Fibroblast of pulmonary artery (primary cell): ENCODE data around the gene LEFTY1.

ENCODE experiments used
- DNase-seq: peaks from one replicate; pipeline ENCODE4 v3.0.0-alpha.2; 2010; ENCODE audit warnings: low read depth
- H3K4me3 ChIP-seq: replicated peaks from 2 replicates; pipeline ENCODE4 v1.5.1; 2011; ENCODE audit warnings: low read depth, mild to moderate bottlenecking, control low read depth, low read length, moderate library complexity
- CTCF ChIP-seq: IDR thresholded peaks from 2 replicates; pipeline ENCODE4 v1.5.1; 2011; ENCODE audit warnings: mild to moderate bottlenecking, control low read depth, low read length, inconsistent platforms; ENCODE audit errors: missing control alignments

Gene LEFTY1

DNA sequence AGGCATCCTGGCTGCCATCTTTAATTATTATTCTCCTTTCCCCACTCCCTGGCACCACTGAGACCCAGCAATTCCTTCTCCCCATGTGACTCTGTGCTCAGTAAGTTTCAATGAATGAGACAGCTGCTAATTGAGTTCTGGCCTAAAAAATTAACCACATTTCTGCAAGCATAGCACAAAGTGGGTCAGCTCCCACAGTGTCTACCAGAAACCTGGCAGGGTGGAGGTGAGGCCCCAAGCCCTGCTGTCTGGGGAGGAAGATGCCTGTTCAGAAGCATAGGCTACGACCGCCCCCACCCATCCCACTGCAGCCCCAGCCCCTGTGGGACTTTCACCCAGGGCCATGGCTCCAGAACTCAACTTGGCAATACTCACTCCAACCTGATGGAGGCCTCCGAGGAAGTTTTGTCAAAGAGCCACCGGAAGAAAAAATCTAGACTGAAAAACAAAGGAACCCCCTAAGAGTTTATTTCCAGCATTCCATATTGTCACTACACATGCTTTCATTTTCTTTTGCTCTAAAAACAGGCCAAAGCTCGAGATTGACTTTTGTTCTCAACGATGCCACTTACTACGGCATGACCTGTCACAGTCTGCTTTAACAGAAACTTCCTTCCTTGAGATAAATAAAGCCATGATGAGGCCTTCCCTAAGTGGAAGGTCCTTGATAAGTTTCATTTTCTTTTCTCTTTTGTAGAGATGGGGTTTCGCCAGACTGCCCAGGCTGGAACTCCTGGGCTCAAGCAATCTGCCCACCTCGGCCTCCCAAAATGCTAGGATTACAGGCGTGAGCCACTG lies 33.2 kb downstream of the LEFTY1 start:
- peak; percentile 2 for TF ChIP-seq CTCF
- DNase-seq: no peak
- H3K4me3 ChIP-seq: no peak overlapping the region

DNA sequence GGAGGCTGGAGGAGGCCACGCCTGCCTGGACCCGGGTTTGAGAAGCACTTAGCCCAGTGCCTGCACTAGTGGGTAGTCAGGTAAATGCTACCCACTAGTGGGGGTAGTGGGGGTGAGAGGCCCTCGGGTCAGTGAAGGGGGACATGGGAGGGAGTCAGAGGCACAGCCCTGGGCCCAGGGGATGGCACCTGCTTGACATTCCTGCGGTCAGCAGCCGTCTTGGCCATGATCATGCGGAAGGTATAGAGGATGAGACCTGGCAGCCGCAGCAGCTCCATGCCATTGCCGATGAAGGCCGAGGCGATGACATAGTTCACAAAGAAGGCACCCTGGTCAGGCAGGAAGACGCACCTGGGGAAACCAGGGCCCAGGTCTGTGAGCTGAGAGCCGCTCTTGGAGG lies 35.5 kb downstream of the LEFTY1 start:
- no peak overlapping the region for H3K4me3 ChIP-seq
- DNase-seq: no peak
- no peak for TF ChIP-seq CTCF

GRCh38 chr1:225852413-225853124 lies 36.4 kb downstream of the LEFTY1 start:
- TF ChIP-seq CTCF: no peak
- DNase-seq: no peak
- no peak overlapping the region for H3K4me3 ChIP-seq

DNA sequence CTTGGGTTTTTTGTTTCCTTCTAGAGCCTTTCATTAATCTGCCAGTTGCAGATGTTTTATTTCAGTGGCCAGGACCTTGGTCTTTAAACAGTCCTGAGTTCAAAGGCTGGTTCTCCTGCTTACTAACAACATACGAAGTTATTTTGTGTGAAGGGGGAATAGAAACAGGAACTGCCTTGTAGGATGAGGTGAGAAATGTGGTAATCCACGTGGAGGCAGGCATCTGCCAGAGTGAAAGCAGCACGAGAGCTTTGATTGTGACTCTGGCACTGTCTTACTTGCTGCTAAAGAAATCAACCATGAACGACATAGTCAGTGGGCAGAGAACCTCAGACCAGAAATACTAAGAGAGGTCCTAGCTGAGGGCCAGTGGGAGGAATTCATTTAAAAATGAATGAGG lies 37.1 kb downstream of the LEFTY1 start:
- no peak overlapping the region for H3K4me3 ChIP-seq
- DNase-seq: no peak
- no peak for TF ChIP-seq CTCF

DNA sequence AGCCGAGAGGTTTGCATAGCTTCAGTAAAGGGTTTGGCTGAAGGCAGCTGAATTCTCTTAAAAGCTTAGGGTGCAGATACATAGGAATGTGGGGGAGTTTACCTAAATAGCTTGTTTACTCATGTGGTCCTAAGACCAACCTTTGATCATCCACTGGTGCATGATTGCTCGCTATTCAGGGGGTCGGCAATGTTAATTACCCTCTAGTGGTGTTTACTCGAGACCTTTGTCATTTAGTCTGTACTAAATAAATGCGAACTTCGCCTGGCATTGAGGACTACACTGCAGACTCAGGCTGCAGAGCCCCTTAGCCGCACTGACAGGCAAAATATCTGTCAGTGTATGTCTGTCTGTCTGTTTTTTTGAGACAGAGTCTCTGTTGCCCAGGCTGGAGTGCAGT lies 38.6 kb downstream of the LEFTY1 start:
- TF ChIP-seq CTCF: no peak
- H3K4me3 ChIP-seq: no peak overlapping the region
- DNase-seq: no peak

DNA sequence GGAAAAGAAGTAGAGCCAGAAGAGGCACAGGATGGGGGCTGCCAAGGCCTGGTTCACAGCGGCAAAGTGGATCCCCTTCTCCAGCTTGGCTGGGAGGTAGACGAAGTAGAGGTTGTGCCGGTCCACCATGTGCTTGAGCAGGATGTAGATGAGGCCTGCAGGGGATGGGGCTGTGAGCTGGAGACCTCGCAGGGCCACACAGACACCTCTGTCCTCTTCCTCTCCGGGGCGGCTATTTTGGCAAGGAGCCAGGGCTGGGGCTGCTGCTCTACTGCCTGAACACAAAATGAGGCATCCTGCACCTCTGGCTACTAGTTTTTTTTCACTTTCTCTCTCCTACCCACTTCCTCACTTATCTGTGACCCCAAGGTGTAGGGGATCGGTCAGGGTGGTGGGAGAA lies 39.0 kb downstream of the LEFTY1 start:
- TF ChIP-seq CTCF: no peak
- DNase-seq: no peak
- no peak overlapping the region for H3K4me3 ChIP-seq
